ENCODE results near the gene RBMS2.

The RBMS2 gene

GRCh38 chr12:56581418-56582145 is 60.0 kb downstream of the RBMS2 start:
- no peak for DNase-seq (ENCODE audit: low read depth in 2 of 2)

- no peak for DNase-seq (ENCODE audit: low read depth in 2 of 2)
These were observed 63.5 kb downstream of the RBMS2 start for GRCh38 chr12:56585098-56585497.

- DNase-seq (ENCODE audit: low read depth in 2 of 2): no peak
These were observed 68.2 kb downstream of the RBMS2 start for GRCh38 chr12:56589783-56590182.

- DNase-seq (ENCODE audit: low read depth in 2 of 2): no peak
These were observed 68.7 kb downstream of the RBMS2 start for GRCh38 chr12:56590237-56590830.

- DNase-seq (ENCODE audit: low read depth in 2 of 2): no peak
These were observed 69.5 kb downstream of the RBMS2 start for GRCh38 chr12:56591126-56591525.

GRCh38 chr12:56591961-56592360 is 70.3 kb downstream of the RBMS2 start:
- no peak for DNase-seq (ENCODE audit: low read depth in 2 of 2)

- peak; percentile 38 to 39 for DNase-seq (ENCODE audit: low read depth in 2 of 2)
These were observed 72.4 kb downstream of the RBMS2 start for GRCh38 chr12:56593909-56594621.

GRCh38 chr12:56596815-56597214 is 75.2 kb downstream of the RBMS2 start:
- no peak for DNase-seq (ENCODE audit: low read depth in 2 of 2)

GRCh38 chr12:56599041-56599440 is 77.4 kb downstream of the RBMS2 start:
- no peak for DNase-seq (ENCODE audit: low read depth in 2 of 2)

GRCh38 chr12:56599797-56600196 is 78.2 kb downstream of the RBMS2 start:
- no peak for DNase-seq (ENCODE audit: low read depth in 2 of 2)

- DNase-seq (ENCODE audit: low read depth in 2 of 2): no peak
These were observed 79.1 kb downstream of the RBMS2 start for GRCh38 chr12:56600753-56601152.

GRCh38 chr12:56601503-56601902 is 79.9 kb downstream of the RBMS2 start:
- no peak for DNase-seq (ENCODE audit: low read depth in 2 of 2)

GRCh38 chr12:56602239-56602638 is 80.6 kb downstream of the RBMS2 start:
- no peak for DNase-seq (ENCODE audit: low read depth in 2 of 2)

- DNase-seq (ENCODE audit: low read depth in 2 of 2): no peak
These were observed 82.7 kb downstream of the RBMS2 start for GRCh38 chr12:56604355-56604754.

- DNase-seq (ENCODE audit: low read depth in 2 of 2): no peak
These were observed 93.0 kb downstream of the RBMS2 start for GRCh38 chr12:56614627-56615026.

GRCh38 chr12:56616244-56616643 is 94.6 kb downstream of the RBMS2 start:
- no peak for DNase-seq (ENCODE audit: low read depth in 2 of 2)

GRCh38 chr12:56616925-56617324 is 95.3 kb downstream of the RBMS2 start:
- DNase-seq (ENCODE audit: low read depth in 2 of 2): no peak

GRCh38 chr12:56622535-56622934 is 100.9 kb downstream of the RBMS2 start:
- DNase-seq (ENCODE audit: low read depth in 2 of 2): no peak

GRCh38 chr12:56626701-56627100 is 105.1 kb downstream of the RBMS2 start:
- no peak for DNase-seq (ENCODE audit: low read depth in 2 of 2)

GRCh38 chr12:56628671-56629458 is 107.2 kb downstream of the RBMS2 start:
- no peak for DNase-seq (ENCODE audit: low read depth in 2 of 2)

GRCh38 chr12:56629459-56630179 is 108.0 kb downstream of the RBMS2 start:
- no peak for DNase-seq (ENCODE audit: low read depth in 2 of 2)
